ENCODE results near the gene TEX44.

DNA sequence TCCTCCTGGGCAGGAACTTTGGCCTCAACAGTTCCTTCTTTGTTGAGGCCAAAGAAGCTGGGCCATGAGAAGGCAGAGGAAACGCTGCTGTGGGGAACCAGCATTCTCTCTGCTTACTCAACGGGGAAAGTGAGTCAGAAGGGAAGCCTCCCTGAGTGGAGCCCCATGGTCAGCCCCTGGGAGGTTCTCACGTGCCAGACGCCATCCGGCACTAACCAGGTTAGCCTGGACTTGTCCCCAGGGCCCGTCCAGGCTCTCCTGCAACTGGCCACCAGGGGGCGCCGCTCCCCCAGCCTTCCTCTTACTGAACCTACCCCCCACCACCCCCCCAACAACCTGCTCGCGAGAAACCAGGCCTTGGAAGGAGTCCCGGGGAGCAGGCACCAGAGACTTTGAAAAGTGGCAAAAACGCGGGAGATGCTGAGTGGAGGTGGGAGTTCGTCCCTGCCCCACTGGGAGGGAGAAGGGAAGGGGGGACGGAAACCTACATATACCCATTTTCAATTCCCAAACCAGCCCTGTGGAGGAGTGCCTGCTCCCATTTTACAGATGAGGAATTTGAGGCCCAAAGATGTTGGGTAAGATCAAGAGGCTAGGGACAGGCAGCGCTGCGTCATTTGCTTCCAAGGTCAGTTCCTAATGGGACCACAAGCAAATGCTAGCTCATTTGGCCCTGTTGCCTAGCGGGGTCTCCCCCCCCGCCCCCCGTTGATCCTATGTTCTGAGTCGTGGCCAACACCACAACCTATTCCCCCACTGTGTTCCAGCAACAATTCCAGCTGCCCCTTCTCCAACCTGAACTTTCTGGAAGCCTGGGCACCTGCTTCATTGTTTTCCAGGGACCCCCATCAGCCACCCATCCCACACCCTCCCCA is 20.0 kb downstream of the TEX44 start:
- no peak for TF ChIP-seq ZNF384 (IDR thresholded peaks at IDR 0.05)
- TF ChIP-seq FOXA1 (IDR thresholded peaks at IDR 0.05): no peak
- no peak for TF ChIP-seq TARDBP (IDR thresholded peaks at IDR 0.05)
